ENCODE measurements around the gene KPNA4. TPM values are rescaled to one million over a fixed set of nuclear protein-coding genes. Genes with fewer than 3 reads are reported as not detected.

Gene KPNA4
- total and polyA plus RNA-seq, 7 donors = 15.0 to 52.8 (median 45.4) TPM

DNA sequence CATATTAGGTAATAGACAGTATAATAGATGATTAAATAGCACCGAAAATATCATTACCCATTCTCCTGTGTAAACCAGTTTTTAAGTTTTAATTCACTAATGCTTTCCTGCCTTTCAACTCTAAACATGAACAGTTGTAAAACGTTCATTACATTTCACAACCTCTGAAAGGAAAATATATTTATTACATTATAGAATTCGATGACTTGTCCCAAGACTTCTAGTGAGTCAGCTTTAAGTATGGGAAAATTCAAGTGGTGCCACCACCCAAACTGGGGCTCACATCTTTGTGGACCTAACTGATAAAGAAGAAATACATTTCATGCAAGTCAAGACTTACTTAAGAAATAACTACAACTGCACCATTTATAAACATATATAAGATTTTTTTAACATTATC, 117.8 kb downstream of the KPNA4 start:
- Histone ChIP-seq H3K4me3 (no peak overlapping the region), H3K27ac (no peak overlapping the region), H3K36me3 (no peaks in the 10 kb centered on the region), H3K27me3 (no peaks in the 10 kb centered on the region), H3K9me3 (no peaks in the 10 kb centered on the region), H3K4me1 (peaks cover 0 to 26% (median 18%) of the 10 kb centered on the region in 4 donors)
- no peak for TF ChIP-seq POLR2A (IDR thresholded peaks at IDR 0.05)
- TF ChIP-seq, protein P1, sequence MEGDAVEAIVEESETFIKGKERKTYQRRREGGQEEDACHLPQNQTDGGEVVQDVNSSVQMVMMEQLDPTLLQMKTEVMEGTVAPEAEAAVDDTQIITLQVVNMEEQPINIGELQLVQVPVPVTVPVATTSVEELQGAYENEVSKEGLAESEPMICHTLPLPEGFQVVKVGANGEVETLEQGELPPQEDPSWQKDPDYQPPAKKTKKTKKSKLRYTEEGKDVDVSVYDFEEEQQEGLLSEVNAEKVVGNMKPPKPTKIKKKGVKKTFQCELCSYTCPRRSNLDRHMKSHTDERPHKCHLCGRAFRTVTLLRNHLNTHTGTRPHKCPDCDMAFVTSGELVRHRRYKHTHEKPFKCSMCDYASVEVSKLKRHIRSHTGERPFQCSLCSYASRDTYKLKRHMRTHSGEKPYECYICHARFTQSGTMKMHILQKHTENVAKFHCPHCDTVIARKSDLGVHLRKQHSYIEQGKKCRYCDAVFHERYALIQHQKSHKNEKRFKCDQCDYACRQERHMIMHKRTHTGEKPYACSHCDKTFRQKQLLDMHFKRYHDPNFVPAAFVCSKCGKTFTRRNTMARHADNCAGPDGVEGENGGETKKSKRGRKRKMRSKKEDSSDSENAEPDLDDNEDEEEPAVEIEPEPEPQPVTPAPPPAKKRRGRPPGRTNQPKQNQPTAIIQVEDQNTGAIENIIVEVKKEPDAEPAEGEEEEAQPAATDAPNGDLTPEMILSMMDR (IDR thresholded peaks at IDR 0.05) = no peak
- TF ChIP-seq POLR2AphosphoS5 (IDR thresholded peaks at IDR 0.05) = no peak
- TF ChIP-seq EP300 (IDR thresholded peaks at IDR 0.05) = no peak
- DNase-seq = no peak
- 46 to 56% methylated on average over 3 of the region's 3 CpGs for WGBS, 2 donors
- intact Hi-C loops (cut with DNase I) = loop anchor here (5.0 kb wide), 2 partner anchors 50 to 120 kb away; partner anchors contain the start of genes IFT80, KPNA4 and SMC4

DNA sequence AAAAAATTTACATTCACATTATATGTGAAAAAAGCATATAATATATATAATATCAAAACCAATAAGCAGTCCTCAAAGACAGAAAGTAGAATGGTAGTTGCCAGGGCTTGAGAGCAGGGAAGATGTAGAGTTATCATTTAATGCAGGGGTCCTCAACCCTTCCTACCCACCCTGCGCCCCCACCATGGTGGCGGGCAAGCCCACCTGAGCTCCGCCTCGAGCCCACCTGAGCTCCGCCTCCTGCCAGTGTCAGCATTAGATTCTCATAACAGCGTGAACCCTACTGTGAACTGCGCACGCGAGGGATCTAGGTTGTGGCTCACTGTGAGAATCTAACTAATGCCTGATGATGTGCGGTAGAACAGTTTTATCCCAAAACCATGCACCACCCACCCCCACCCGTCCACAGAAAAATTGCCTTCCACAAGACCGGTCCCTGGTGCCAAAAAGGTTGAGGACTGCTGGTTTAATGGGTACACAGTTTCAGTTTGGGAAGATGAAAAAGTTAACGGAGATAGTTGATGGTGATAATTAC, 118.8 kb downstream of the KPNA4 start:
- no peaks in the 10 kb centered on the region for H3K36me3 ChIP-seq
- DNase-seq = no peak
- WGBS, 2 donors = 95 to 97% methylated on average over 13 of the region's 13 CpGs
- H3K4me3 ChIP-seq = no peak overlapping the region
- no peaks in the 10 kb centered on the region for H3K9me3 ChIP-seq
- H3K27ac ChIP-seq = no peak overlapping the region
- TF ChIP-seq POLR2AphosphoS5 (IDR thresholded peaks at IDR 0.05) (no peak), EP300 (IDR thresholded peaks at IDR 0.05) (no peak), POLR2A (IDR thresholded peaks at IDR 0.05) (no peak)
- TF ChIP-seq, protein P1 (IDR thresholded peaks at IDR 0.05) = no peak
- no peaks in the 10 kb centered on the region for H3K27me3 ChIP-seq
- intact Hi-C loops (cut with DNase I) = loop anchor here (5.0 kb wide), 2 partner anchors 49 to 121 kb away; partner anchors contain the start of genes IFT80, KPNA4 and SMC4
- peaks cover 0 to 26% (median 18%) of the 10 kb centered on the region in 4 donors for H3K4me1 ChIP-seq

DNA sequence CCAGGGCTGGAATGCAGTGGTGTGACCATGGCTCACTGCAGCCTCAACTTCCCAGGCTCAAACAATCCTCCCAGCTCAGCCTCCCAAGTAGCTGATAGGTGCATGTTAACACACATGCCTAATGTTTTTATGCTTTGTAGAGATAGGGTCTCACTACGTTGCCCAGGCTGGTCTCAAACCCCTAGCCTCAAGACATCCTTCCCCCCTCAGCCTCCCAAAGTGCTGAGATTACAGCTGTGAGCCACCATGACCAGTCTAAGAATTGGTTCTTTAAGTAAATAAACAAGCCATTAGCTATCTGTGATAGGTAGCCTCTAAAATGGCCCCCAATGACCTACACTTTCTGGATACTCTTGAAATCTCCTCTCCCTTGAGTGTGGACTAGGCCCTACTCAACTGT, 119.5 kb downstream of the KPNA4 start:
- H3K9me3 ChIP-seq = no peaks in the 10 kb centered on the region
- no peaks in the 10 kb centered on the region for H3K27me3 ChIP-seq
- H3K36me3 ChIP-seq = no peaks in the 10 kb centered on the region
- intact Hi-C loops (cut with DNase I) = loop anchor here (5.0 kb wide), 2 partner anchors 49 to 121 kb away; partner anchors contain the start of genes IFT80, KPNA4 and SMC4
- H3K4me3 ChIP-seq = no peak overlapping the region
- TF ChIP-seq EP300 (IDR thresholded peaks at IDR 0.05) = no peak
- no peak for TF ChIP-seq POLR2AphosphoS5 (IDR thresholded peaks at IDR 0.05)
- TF ChIP-seq, protein P1 (IDR thresholded peaks at IDR 0.05) = no peak
- TF ChIP-seq POLR2A (IDR thresholded peaks at IDR 0.05) = no peak
- H3K27ac ChIP-seq = no peak overlapping the region
- WGBS, 2 donors = 97 to 100% methylated on average over 1 of the region's 1 CpG
- peaks cover 0 to 26% (median 18%) of the 10 kb centered on the region in 4 donors for H3K4me1 ChIP-seq
- no peak for DNase-seq

Small RNA genes within 50 kb of the gene (small RNA-seq; reads per million reads assigned to genes)
- 0 reads per million in 3 donors for gene RNU7-136P

Other genes with a start within 250 kb of the KPNA4 start
- 10 to 100 TPM; 15.0 to 22.8 (median 17.2) TPM for gene IFT80, start 166.3 kb downstream of the KPNA4 start, total RNA-seq
- 10 to 100 TPM in 2 of 3 donors, 1 to 10 TPM in 1; 5.8 to 10.8 (median 10.4) TPM for gene IFT80, start 166.3 kb downstream of the KPNA4 start, polyA plus RNA-seq
- 10 to 100 TPM; 25.1 to 44.6 (median 31.3) TPM for gene SMC4, start 165.9 kb downstream of the KPNA4 start, total RNA-seq
- gene SMC4, start 165.9 kb downstream of the KPNA4 start, polyA plus RNA-seq = 10 to 100 TPM; 13.8 to 29.2 (median 19.9) TPM
- gene TRIM59, start 115.8 kb downstream of the KPNA4 start, total RNA-seq = 1 to 10 TPM; 3.4 to 6.1 (median 5.3) TPM
- 1 to 10 TPM in 2 of 3 donors, under 1 TPM in 1; 0.60 to 5.5 (median 1.2) TPM for gene TRIM59, start 115.8 kb downstream of the KPNA4 start, polyA plus RNA-seq
- gene ARL14, start 111.6 kb upstream of the KPNA4 start, total RNA-seq = not detected
- gene ARL14, start 111.6 kb upstream of the KPNA4 start, polyA plus RNA-seq = 100 to 1,000 TPM in 2 of 3 donors, 10 to 100 TPM in 1; 23.3 to 144 (median 109) TPM
- 10 to 100 TPM; 33.2 to 50.2 (median 35.7) TPM for gene PPM1L, start 190.7 kb upstream of the KPNA4 start, total RNA-seq
- gene PPM1L, start 190.7 kb upstream of the KPNA4 start, polyA plus RNA-seq = 1 to 10 TPM; 1.2 to 4.3 (median 1.4) TPM

Measured in sigmoid colon (tissue), 7 donors.